Stimulated activated CD4-positive, alpha-beta T cell treated with anti-CD3 and anti-CD28 coated beads, Interleukin-15, amount 100 ng/mL, for 48 hours (primary cell): ENCODE data around the gene CD200.
"Not testable (repeated sequence)": the region's sequence is repeated elsewhere in the genome, so short reads cannot be mapped to it uniquely, and the experiment has no call there.

Experiments used
- DNase-seq, 2 donors: peaks; one replicate each; pipeline ENCODE4 v3.0.0-alpha.2; 2020; ENCODE audit warnings: low read depth in 2 of 2

The CD200 gene

DNA sequence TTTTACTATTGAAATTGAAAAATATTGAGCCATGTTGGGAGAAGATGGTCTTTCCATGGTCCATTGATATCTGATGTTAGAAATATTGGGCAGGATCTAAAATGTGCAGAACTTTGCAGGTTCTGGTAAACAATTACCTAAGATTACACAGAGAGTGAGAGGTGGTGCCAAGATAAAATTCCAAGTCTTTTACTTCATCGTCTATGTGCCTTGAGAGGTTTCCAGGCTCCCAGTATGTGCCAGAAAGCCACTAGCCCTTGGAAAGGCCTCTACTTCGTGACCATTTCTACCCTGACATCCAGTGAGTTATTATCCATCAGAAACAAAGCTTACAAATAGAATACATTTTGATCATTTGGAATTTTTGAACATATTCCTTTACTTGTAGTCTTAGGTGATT is 27.6 kb downstream of the CD200 start:
- no peak for DNase-seq

DNA sequence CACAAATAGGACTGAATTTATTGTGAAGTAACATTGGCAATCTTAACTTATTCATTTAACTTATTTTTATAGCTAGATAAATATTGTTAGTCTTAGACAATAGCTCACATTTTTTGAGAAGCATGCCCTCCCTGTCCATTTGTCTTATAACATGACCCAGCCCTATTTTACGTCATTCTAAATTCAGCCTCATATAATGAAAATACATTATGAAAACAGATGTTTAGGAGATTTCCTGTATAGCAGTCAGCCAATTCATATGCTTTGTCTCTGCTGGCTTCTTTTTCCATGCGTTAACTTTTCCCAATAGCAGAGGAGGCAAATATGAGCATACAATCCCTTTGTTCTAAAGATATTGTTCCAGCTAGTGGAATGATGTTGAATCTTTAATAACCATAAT is 29.3 kb downstream of the CD200 start:
- DNase-seq = no peak

DNA sequence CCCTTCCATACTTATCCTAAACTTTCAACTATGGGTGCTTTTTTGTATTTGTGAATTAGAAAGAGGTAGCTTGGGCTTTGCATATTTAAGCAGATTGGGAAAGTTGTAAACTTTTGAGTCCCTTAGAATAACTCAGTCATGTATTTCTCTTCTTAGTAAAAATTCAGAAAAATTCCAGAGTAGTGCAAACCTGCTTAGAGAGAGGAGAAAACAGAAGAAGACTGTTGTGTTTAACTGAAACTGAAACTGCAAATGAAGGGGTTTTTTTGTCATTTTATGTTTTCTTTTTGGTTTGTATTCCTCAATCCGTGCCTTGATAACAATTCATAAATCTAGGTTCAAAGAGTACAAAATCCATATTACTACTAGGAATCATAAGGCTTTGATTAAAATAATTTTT is 31.3 kb downstream of the CD200 start:
- DNase-seq = no peak

DNA sequence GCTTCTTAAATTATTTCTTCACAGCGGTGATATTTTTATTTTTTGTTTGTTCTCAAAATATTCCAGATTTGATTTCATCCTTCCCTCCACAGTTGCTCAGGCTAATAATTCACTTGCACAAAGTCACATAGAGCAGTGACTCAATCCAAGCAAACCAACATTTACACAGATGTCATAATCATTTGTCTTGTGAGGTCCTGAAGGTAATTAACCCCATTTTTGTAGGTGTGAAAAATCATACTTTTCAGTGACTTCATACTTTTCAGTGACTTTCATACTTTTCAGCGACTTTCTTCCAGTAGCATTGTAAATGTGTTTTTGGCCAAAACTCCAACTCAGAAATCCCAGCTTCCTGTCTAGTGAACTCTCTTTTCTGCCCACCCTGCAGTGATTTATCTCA is 32.1 kb downstream of the CD200 start:
- DNase-seq = no peak

DNA sequence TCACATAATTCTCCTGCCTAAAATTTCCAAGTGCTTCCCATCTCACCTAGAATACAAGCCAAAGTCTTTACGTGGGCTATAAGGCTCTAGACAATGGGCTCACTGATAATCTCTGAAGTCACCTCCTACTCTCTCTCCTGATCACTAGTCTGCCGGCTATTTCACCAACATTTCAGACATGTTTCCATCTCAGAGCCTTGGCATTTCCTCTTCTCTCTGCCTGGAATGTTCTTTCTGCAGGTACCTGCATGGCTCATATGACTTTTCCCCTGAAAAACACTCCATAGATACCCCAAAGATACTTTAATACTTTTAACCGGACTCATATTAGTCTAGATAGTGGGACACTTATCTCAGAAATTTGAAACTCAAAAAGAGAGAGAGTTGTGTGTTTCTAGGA is 32.7 kb downstream of the CD200 start:
- no peak for DNase-seq

DNA sequence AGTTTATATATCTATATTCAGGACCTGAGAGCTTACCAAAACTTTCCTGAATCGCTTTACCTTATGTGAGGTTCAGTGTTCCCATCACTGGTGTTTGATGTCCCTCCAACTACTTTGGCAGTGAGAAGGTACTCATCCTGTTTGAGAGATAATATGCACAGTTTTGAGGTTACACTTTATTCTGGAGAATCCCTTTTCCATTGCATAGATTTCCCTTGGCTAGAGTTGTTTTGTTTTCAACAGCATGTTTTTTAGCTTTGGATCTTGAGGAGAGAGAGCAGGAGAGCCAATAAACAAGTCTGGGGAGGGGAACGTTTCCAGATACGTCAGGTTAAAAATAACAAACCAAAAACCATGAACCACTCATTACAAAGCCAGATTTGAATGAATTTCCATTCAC is 33.6 kb downstream of the CD200 start:
- DNase-seq = no peak

DNA sequence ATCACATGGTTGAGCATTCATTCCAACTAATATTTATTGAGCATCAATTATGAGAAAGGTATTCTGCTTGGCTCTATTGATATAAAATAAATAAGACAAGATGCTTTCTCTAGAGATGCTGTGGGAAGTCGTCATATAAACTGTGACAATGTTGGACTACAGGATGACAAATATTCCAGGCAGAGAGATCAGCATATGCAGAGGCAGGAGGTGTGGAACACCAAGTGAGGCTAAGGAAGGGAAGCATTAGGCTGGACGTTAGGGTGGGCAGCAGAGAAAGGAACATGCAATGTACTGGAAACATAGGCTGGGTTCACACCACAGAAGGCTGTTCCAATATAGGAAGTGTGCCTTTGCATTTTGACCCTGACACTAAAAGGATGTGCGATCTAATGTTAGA is 38.6 kb downstream of the CD200 start:
- DNase-seq = no peak

DNA sequence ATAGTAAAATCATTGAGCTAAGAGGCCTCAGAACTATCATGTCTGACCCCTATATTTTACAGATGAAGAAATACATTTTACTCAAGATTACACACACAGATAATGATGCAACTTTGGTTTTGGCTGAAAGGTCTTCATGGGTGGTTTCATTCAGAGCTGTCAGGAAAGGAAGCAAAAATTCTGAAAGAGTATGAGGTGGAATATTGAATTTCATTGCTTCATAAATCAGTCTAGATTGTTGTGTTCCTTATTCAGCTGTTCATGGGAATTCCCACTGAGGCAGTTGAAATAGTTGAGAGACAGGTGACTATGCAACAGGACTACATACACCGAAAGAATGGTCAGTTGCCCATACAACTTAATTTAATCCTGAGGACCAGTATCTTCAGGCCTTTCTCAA is 39.4 kb downstream of the CD200 start:
- DNase-seq = no peak

DNA sequence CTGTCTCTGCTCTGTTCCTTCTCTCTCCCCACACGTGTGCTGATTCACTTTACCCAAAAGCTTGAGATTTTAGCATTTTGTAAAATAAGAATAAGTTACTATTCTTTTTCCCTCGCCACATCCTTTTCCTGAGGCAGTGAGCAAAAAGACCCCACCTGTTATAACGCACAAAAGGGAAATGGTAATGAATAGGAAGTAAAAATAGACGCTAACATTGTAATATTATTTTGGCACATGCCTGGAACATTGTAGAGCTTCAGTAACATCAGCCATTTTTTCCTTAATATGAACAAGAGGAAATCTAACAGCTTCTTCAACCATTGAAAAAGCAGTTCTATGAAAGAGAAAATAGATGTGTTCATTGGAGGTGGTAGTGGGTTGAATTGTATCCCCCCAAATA is 40.5 kb downstream of the CD200 start:
- no peak for DNase-seq

DNA sequence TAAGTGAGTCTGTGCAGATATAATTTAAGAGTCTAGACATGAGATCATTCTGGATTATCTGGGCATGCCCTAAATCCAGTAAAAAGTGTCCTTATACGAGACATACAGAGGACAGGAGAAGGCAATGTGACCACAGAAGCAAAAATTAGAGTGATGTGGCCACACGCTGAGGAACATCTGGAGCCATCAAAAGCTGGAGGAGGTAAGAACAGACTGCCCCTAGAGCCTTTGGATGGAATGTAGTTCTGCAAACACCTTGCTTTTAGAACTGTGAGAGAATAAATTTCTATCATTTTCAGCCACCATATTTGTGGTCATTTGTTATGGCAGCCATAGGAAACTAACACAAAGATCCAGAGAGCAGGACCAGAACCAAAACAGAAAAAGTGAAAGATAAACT is 41.0 kb downstream of the CD200 start:
- no peak for DNase-seq

DNA sequence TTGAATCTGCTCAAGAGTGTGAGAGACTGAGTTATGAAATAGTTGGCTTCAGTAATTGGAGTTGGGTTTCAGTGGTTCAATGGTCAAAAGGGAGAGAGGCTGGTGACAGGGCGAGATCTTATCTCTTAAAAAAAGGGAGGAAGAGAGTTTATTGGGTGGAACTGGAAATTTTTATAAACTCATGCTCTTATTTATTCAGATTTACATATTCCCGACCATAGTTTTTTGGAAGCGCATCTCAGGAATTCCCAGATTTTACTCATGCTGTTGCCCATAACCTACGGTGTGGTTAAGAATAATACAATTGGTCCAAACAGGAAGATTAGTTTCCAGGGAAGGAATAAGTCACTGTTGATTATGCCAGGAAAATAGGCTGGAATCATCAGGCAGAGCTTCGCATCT is 41.4 kb downstream of the CD200 start:
- no peak for DNase-seq

DNA sequence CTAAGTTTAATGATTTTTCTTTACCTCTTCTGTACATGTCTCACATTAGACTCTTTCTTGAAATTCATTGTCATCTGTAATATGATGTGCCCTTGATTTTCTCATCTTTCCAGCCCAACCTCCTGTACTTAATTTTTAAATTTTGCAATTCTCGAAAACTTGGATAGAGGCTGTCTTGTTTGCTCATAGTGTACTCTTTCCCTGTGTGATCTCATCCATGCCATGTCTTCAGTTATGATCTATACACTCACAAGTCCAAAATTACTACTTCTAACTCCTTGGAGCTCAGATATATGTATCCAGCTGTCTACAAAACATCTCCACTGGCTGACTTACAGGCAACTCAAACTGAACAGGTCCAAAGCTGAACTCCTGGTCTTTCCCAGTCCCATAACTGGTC is 42.2 kb downstream of the CD200 start:
- DNase-seq = no peak

DNA sequence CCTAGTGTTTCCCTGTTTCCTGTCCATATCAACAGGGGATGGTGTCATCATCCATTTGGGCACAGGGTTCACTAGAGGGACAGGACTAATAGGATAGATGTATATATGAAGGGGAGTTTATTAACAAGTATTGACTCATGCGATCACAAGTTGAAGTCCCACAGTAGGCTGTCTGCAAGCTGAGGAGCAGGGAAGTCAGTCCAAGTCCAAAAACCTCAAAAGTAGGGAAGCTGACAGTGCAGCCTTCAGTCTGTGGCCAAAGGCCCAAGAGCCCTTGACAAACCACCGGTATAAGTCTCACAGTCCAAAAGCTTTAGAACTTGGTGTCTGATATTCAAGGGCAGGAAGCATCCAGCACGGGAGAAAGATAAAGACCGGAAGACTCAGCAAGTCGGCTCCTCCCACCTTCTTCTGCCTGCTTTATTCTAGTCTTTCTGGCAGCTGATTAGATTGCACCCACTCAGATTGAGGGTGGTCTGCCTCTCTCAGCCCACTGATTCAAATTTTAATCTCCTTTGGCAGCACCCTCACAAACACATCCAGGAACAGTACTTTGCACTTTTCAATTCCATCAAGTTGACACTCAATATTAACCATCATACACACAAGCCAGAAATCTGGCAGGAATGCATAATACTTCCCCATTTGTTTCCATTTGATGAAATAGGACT is 43.4 kb downstream of the CD200 start:
- DNase-seq = no peak

DNA sequence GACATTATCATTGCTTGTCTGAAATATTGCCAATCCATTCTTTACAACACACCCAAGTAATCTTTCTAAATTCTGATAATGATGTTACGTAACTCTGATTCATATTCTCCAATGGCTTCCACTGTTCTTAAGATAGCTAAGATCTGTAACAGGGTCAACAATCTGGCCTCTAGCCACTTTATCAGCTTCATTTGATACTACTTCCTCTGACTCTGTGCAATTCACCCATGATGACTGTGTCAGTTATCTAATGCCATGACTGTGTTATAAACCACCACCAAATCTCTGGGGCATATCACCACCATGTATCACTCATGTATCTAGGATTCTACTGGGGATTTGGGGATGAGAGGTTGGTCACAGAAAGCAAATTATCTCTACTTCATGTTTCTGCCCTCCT is 44.0 kb downstream of the CD200 start:
- no peak for DNase-seq

DNA sequence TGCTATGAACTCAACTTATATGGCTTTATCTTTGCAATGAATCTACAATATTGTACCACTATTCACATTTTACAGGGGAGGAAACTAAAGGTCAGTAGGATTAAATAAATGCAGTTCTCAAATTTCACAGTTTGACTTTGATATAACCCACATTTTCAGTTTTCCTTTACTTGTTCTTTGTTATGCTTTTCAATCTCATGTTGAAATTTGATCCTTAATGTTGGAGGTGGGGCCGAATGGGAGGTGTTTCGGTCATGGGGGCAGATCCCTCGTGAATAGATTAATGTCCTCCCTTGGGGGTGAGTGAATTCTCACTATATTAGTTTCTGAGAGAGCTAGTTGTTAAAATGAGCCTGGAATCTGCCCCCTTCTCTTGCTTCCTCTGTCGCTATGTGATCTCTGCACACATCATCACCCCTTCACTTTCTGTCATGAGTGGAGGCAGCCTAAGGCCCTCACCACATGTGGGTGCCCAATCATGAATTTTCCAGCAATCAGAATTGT is 44.7 kb downstream of the CD200 start:
- DNase-seq = no peak

DNA sequence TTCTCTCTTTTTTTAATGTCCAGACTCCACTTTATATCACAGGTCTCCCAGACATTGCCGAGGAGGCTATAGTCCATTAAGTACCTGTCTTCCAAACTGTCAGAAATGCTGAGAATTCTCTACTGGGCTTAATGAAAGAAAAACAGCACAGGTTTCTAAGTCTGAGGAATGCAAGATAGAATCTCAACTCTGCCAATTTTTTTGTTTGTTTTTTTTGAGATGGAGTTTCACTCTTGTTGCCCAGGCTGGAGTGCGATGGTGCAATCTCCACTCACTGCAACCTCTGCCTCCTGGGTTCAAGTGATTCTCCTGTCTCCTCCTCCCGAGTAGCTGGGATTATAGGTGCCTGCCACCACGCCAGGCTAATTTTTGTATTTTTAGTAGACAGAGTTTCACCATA is 45.4 kb downstream of the CD200 start:
- DNase-seq = not testable (repeated sequence)

DNA sequence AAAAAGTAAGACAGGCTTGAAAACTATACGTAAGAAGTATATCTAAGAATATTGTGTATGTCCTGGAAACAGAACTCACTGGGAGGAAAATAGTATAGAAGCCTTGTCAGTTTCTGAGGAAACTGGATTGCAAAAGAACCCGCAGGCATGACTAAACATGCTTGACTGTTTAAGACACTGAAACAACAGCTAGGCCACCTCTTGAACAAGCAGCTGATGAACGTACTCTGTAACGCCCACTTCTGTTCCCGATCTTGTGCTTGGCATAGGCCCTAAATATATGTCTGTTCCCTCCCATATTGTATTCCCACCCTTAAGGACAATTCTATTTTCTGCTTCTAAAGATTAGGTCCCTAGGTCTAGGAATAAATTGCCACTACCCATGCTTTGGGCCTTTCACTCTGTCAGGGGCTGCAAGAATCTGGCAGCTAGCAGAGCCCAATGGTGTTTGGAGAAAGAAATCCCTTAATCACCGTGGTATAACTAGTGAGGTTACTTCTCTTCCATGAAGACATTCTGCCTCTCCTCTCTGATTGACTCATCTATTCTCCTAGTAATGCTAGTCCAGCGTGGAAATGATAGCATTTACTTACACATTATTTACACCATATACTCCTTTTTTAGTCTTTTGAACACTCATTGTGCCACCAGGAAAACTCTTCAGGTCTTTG is 46.2 kb downstream of the CD200 start:
- DNase-seq = no peak

DNA sequence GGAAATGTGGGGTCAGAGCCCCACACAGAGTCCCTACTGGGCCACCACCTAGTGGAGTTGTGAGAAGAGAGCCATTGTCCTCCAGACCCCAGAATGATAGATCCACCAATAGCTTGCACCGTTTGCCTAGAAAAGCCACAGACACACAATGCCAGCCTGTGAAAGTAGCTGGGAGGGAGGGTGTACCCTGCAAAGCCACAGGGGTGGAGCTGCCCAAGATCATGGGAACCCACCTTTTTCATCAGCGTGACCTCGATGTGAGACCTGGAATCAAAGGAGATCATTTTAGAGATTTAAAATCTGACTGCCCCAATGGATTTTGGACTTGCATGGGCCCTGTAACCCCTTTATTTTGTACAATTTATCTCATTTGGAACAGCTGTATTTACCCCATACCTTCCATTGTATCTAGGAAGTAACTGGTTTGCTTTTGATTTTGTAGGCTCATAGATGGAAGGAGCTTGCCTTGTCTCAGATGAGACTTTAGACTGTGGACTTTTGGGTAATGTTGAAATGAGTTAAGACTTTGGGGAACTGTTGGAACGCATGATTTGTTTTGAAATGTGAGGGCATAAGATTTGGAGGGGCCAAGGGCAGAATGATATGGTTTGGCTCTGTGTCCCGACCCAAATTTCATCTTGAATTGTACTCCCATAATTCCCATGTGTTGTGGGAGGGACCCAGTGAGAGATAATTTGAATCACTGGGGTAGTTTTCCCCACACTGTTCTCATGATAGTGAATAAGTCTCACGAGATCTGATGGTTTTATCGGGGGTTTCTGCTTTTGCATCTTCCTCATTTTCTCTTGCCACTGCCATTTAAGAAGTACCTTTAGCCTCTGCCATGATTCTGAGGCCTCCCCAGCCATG is 49.0 kb downstream of the CD200 start:
- no peak for DNase-seq

DNA sequence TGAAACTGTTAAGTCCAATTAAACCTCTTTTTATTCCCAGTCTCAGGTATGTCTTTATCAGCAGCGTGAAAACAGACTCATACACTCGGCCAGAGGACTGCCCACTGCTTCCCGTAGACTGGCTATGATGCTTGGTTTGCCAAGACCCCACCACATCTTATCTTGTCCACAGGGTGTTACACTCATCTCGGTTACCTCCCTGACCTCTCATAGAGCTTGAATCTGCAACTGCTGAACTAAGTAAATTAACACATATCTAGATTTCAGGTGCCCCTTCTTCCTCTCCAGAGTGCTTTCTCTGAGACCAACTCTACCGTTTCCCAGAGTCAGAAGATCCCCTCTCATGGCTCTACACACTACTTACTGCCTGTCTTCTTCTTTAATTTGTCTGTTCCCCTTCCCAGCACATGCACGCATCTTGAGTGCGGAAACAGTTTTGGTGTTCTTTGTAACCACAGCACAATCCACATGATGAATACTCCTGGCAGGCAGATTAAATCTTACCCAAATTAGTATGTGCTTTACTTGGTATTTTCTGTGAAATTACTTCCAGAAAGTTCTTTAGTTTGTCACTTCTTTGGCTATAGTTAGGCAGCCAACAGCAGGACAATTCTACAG is 49.7 kb downstream of the CD200 start:
- DNase-seq = no peak

DNA sequence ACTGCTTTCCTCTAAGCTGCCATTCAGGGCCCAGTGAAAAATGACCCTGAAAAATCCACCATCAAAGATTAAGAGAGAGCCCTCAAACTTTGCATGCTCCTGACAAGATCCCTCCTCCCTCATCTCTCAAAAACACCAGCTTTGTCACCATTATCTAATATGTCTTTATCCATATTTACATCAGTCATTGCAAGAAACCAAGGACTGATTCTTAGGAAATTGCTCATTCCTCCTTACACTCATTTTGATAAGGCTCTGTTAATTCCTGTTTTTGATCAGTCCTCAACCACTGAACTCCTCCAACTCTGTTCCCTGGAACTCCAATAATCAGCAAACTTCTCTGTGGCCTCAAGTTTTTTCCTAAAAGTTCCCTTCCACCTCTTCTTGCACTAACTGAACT is 51.8 kb downstream of the CD200 start:
- DNase-seq = no peak

DNA sequence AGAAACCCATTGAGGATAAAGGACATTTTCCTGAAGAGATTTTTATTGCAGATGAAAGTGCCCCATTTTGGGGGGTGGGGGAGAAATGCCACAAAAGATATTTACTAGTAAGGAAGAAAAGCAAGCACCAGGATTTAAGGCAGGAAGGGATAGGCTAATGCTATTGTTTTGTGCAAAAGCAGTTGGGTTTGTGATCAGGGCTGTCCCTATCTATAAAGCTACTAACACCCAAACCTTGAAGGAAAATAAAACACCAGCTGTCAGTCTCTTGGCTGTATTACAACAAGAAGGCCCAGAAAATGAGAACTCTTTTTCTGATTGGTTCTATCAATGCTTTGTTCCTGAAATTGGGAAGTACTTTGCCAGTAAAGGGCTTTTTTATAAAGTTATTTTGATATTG is 56.0 kb downstream of the CD200 start:
- DNase-seq = no peak

DNA sequence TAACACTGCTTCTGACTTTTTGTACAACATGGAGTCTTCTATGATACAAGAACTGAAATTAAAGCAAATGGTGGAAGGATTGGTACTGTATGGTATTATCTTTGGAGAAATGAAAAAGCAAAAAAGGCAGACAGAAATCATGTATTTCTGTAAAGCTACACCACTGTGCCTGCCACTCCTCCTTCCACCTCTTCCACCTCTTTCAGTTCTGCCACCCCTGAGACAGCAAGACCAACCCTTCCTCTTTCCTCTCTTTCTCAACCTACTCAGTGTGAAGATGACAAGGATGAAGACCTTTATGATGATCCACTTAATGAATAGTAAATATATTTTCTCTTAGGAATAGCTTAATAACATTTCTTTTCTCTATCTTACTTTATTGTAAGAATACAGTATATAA is 57.0 kb downstream of the CD200 start:
- no peak for DNase-seq
